GM23338 (cell line): Measurements from ENCODE around the gene ARAP1. TPM values are rescaled to one million over a fixed set of nuclear protein-coding genes. Genes with fewer than 3 reads are reported as not detected.

Source experiments
- ATAC-seq: fragments of 200-7000 bp; cut with Tn5 transposase; 3 replicates; pipeline ENCODE4 v1.9.1; 2020
- DNase-seq: peaks from one replicate; pipeline ENCODE4 v3.0.0-alpha.2; 2015; ENCODE audit warnings: low spot score
- H2AFZ ChIP-seq: fragments of 200-600 bp; sonication (generic); 2 replicates; pipeline ENCODE4 v1.8.0; 2016; ENCODE audit warnings: antibody characterized with exemption, mild to moderate bottlenecking, moderate library complexity
- H3F3A ChIP-seq: fragments of 200-600 bp; sonication (generic); replicated peaks from 2 replicates; pipeline ENCODE4 v1.8.0; 2017; ENCODE audit warnings: antibody characterized with exemption, mixed run types, low read depth
- H3K27ac ChIP-seq: fragments of 200-600 bp; sonication (generic); 2 replicates; pipeline ENCODE4 v1.6.1; 2016; ENCODE audit warnings: low read depth
- H3K27me3 ChIP-seq: fragments of 200-600 bp; sonication (generic); 2 replicates; pipeline ENCODE4 v1.8.0; 2016; ENCODE audit warnings: mild to moderate bottlenecking, mixed run types, moderate library complexity; ENCODE audit not compliant: insufficient read depth
- H3K36me3 ChIP-seq: fragments of 200-600 bp; sonication (generic); 2 replicates; pipeline ENCODE4 v1.8.0; 2016; ENCODE audit warnings: mild to moderate bottlenecking; ENCODE audit not compliant: insufficient read depth
- H3K4me1 ChIP-seq: fragments of 200-600 bp; sonication (generic); 2 replicates; pipeline ENCODE4 v1.8.0; 2016; ENCODE audit warnings: mild to moderate bottlenecking, moderate library complexity; ENCODE audit not compliant: insufficient read depth
- H3K4me2 ChIP-seq: fragments of 200-600 bp; sonication (generic); 2 replicates; pipeline ENCODE4 v1.7.1; 2017; ENCODE audit warnings: mixed run types
- H3K4me3 ChIP-seq: fragments of 200-600 bp; sonication (generic); 2 replicates; pipeline ENCODE4 v1.6.1; 2016; ENCODE audit warnings: mixed run types
- H3K79me2 ChIP-seq: fragments of 200-600 bp; sonication (generic); replicated peaks from 2 replicates; pipeline ENCODE4 v1.8.0; 2017; ENCODE audit warnings: mild to moderate bottlenecking; ENCODE audit not compliant: insufficient read depth
- H3K9me2 ChIP-seq: fragments of 200-600 bp; sonication (generic); 2 replicates; pipeline ENCODE4 v1.8.0; 2017; ENCODE audit not compliant: insufficient read depth
- H4K20me1 ChIP-seq: fragments of 200-600 bp; sonication (generic); replicated peaks from 2 replicates; pipeline ENCODE4 v1.8.0; 2017; ENCODE audit warnings: mild to moderate bottlenecking; ENCODE audit not compliant: insufficient read depth
- H3K27ac Mint-ChIP-seq: 2 replicates; pipeline ENCODE4 v1.8.0; 2020; ENCODE audit warnings: inconsistent platforms, mild to moderate bottlenecking, moderate library complexity, mixed read lengths
- H3K27me3 Mint-ChIP-seq: 3 replicates; pipeline ENCODE4 v1.8.0; 2022; ENCODE audit warnings: low read depth, mild to moderate bottlenecking, moderate library complexity, mixed read lengths, inconsistent platforms; ENCODE audit not compliant: insufficient read depth, poor library complexity
- H3K36me3 Mint-ChIP-seq: 3 replicates; pipeline ENCODE4 v1.8.0; 2021; ENCODE audit warnings: low read depth, mild to moderate bottlenecking, inconsistent platforms, moderate library complexity, mixed read lengths
- H3K4me1 Mint-ChIP-seq: 3 replicates; pipeline ENCODE4 v1.8.0; 2020; ENCODE audit warnings: mild to moderate bottlenecking, inconsistent platforms, mixed read lengths
- H3K4me3 Mint-ChIP-seq: 3 replicates; pipeline ENCODE4 v1.8.0; 2021; ENCODE audit warnings: moderate library complexity, mild to moderate bottlenecking, inconsistent platforms, mixed read lengths
- H3K9me3 Mint-ChIP-seq: 3 replicates; pipeline ENCODE4 v1.8.0; 2020; ENCODE audit warnings: moderate library complexity, mild to moderate bottlenecking, inconsistent platforms, mixed read lengths
- CREB1 ChIP-seq: fragments of 250-450 bp; sonication (Bioruptor Pico); IDR thresholded peaks from 2 replicates; pipeline ENCODE4 v1.5.0; 2020; ENCODE audit warnings: low read depth, mild to moderate bottlenecking, moderate library complexity
- EZH2 ChIP-seq: fragments of 200-600 bp; sonication (generic); IDR thresholded peaks from one replicate; pipeline ENCODE4 v1.8.0; 2017; ENCODE audit warnings: antibody characterized with exemption, mild to moderate bottlenecking, low read depth; ENCODE audit not compliant: unreplicated experiment
- EZH2phosphoT487 ChIP-seq: fragments of 200-600 bp; sonication (generic); IDR thresholded peaks from one replicate; pipeline ENCODE4 v1.8.1; 2018; ENCODE audit warnings: antibody characterized with exemption; ENCODE audit not compliant: unreplicated experiment
- NANOG ChIP-seq: IDR thresholded peaks from 2 replicates; pipeline ENCODE4 v1.6.1; 2016; ENCODE audit warnings: antibody characterized with exemption, borderline replicate concordance
- POLR2AphosphoS5 ChIP-seq: IDR thresholded peaks from 2 replicates; pipeline ENCODE4 v1.6.1; 2016; ENCODE audit warnings: antibody characterized with exemption, low read depth
- STAT1 ChIP-seq: IDR thresholded peaks from one replicate; pipeline ENCODE4 v1.6.1; 2016; ENCODE audit warnings: antibody characterized with exemption; ENCODE audit not compliant: unreplicated experiment
- ZNF114 ChIP-seq: fragments of 250-450 bp; sonication (Bioruptor Pico); IDR thresholded peaks from 2 replicates; pipeline ENCODE4 v1.5.0; 2020; ENCODE audit warnings: mild to moderate bottlenecking, moderate library complexity
- ZNF331 ChIP-seq: fragments of 250-450 bp; sonication (Bioruptor Pico); IDR thresholded peaks from 2 replicates; pipeline ENCODE4 v1.5.0; 2020; ENCODE audit warnings: low read depth, mild to moderate bottlenecking, moderate library complexity
- polyA plus RNA-seq: library from polyadenylated mRNA; unstranded; fragments of >200 nt; fragmentation: Nextera tagmentation; extraction: Ambion mirVana; gene quantifications from 2 replicates; pipeline ENCODE4 v1.2.1, GENCODE V29; 2016
- total RNA-seq: library from RNA; depleted of rRNA; stranded (reverse); fragments of >200 nt; shearing (Covaris generic); gene quantifications from 2 replicates; pipeline ENCODE4 v1.2.3, GENCODE V29; 2014
- TF ChIP-seq, protein P1 (sequence below): IDR thresholded peaks from 2 replicates; pipeline ENCODE4 v1.6.1; 2016; ENCODE audit warnings: antibody characterized with exemption
- TF ChIP-seq, protein P2 (sequence below): IDR thresholded peaks from one replicate; pipeline ENCODE4 v1.6.1; 2018; ENCODE audit warnings: antibody characterized with exemption; ENCODE audit not compliant: unreplicated experiment
- TF ChIP-seq, protein P3 (sequence below): fragments of 250-450 bp; sonication (Bioruptor Pico); IDR thresholded peaks from 2 replicates; pipeline ENCODE4 v1.5.0; 2020; ENCODE audit warnings: mild to moderate bottlenecking, moderate library complexity

Gene ARAP1
- total and polyA plus RNA-seq, 2 experiments from 2014 or later: 24.5 to 116 TPM

DNA sequence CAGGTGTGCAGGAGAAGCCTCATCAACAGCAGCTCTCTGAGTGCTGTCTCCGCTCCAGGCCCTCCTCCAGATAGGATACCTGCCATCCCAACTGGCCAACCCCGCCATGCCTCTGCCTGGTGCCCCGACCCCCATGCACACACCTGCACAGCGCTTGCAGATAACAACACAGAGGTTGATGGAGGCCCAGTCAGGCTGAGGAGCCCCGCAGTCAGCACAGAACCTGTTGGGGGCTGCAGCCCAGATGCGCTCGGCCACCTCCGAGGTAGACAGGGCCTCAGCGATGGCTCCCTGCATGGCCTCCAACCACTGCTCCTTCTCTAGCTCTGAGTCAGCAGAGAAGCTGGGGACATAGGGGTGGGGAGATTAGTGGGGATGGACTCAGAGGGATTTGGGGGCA lies 45.2 kb downstream of the ARAP1 start:
- H3K4me1 Mint-ChIP-seq: peaks cover 43% of the 10 kb centered on the region
- Histone ChIP-seq H3K27ac (no peak overlapping the region), H3K4me1 (peaks cover 25% of the 10 kb centered on the region), H3K79me2 (no peaks in the 10 kb centered on the region; the same call in 1 of the 2 replicates), H3K4me3 (no peak overlapping the region), H2AFZ (no peak overlapping the region), H3F3A (0 out of 2 replicates have a peak, but pooled peaks cover 3% of the 10 kb centered on the region), H3K9me2 (no peaks in the 10 kb centered on the region), H3K36me3 (no peaks in the 10 kb centered on the region; the same call in 1 of the 2 replicates), H3K27me3 (no peaks in the 10 kb centered on the region), H3K4me2 (no peak overlapping the region; the same call in 1 of the 2 replicates), H4K20me1 (peaks cover 14% of the 10 kb centered on the region)
- DNase-seq (no peak), ATAC-seq (no peak)
- H3K36me3 Mint-ChIP-seq: peaks cover 36% of the 10 kb centered on the region
- H3K4me3 Mint-ChIP-seq: no peak overlapping the region
- H3K27ac Mint-ChIP-seq: peak overlapping the region; percentile 42; the same call in 1 of the 2 replicates
- H3K27me3 Mint-ChIP-seq: peaks cover 14% of the 10 kb centered on the region
- H3K9me3 Mint-ChIP-seq: no peaks in the 10 kb centered on the region; the same call in 2 of the 3 replicates
- TF ChIP-seq ZNF114 (CRISPR knock-in tag) (no peak), CREB1 (CRISPR knock-in tag) (no peak), EZH2phosphoT487 (no peak), NANOG (no peak)
- TF ChIP-seq, protein P1, sequence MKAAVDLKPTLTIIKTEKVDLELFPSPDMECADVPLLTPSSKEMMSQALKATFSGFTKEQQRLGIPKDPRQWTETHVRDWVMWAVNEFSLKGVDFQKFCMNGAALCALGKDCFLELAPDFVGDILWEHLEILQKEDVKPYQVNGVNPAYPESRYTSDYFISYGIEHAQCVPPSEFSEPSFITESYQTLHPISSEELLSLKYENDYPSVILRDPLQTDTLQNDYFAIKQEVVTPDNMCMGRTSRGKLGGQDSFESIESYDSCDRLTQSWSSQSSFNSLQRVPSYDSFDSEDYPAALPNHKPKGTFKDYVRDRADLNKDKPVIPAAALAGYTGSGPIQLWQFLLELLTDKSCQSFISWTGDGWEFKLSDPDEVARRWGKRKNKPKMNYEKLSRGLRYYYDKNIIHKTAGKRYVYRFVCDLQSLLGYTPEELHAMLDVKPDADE: no peak

DNA sequence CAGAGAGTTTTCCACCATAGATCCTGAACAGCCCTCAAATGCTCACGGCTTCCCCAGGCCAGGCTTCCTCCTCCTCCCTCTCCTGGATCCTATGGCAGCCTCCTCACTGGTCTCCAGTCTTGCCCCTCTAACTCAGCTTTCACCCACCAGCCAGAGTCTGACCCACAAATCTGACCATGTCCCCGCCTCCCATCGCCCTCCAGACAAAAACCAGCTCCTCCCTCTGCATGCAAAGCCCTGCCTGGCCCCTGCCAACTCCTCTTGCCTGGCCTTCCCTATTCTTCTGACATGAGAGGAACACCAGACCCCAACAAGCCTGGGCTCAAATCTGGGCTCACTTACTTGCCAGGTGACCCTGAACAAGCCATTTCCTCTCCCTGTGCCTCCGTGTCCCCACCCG lies 45.6 kb downstream of the ARAP1 start:
- Histone ChIP-seq H3K36me3 (no peaks in the 10 kb centered on the region; the same call in 1 of the 2 replicates), H3K27ac (peak overlapping the region; percentile 63; the same call in 1 of the 2 replicates), H3K4me1 (peaks cover 25% of the 10 kb centered on the region), H2AFZ (no peak overlapping the region), H3K4me2 (peak overlapping the region; percentile 64), H3F3A (0 out of 2 replicates have a peak, but pooled peaks cover 3% of the 10 kb centered on the region), H3K9me2 (no peaks in the 10 kb centered on the region), H3K4me3 (no peak overlapping the region), H3K27me3 (no peaks in the 10 kb centered on the region), H3K79me2 (no peaks in the 10 kb centered on the region), H4K20me1 (peaks cover 10% of the 10 kb centered on the region)
- H3K4me3 Mint-ChIP-seq: peak overlapping the region; percentile 48; the same call in 2 of the 3 replicates
- H3K4me1 Mint-ChIP-seq: peaks cover 43% of the 10 kb centered on the region
- H3K27me3 Mint-ChIP-seq: peaks cover 14% of the 10 kb centered on the region
- ATAC-seq (no peak), DNase-seq (no peak)
- peak overlapping the region; percentile 84 for H3K27ac Mint-ChIP-seq
- peaks cover 36% of the 10 kb centered on the region for H3K36me3 Mint-ChIP-seq
- H3K9me3 Mint-ChIP-seq: no peaks in the 10 kb centered on the region; the same call in 2 of the 3 replicates
- TF ChIP-seq STAT1: no peak
- TF ChIP-seq, protein P2, sequence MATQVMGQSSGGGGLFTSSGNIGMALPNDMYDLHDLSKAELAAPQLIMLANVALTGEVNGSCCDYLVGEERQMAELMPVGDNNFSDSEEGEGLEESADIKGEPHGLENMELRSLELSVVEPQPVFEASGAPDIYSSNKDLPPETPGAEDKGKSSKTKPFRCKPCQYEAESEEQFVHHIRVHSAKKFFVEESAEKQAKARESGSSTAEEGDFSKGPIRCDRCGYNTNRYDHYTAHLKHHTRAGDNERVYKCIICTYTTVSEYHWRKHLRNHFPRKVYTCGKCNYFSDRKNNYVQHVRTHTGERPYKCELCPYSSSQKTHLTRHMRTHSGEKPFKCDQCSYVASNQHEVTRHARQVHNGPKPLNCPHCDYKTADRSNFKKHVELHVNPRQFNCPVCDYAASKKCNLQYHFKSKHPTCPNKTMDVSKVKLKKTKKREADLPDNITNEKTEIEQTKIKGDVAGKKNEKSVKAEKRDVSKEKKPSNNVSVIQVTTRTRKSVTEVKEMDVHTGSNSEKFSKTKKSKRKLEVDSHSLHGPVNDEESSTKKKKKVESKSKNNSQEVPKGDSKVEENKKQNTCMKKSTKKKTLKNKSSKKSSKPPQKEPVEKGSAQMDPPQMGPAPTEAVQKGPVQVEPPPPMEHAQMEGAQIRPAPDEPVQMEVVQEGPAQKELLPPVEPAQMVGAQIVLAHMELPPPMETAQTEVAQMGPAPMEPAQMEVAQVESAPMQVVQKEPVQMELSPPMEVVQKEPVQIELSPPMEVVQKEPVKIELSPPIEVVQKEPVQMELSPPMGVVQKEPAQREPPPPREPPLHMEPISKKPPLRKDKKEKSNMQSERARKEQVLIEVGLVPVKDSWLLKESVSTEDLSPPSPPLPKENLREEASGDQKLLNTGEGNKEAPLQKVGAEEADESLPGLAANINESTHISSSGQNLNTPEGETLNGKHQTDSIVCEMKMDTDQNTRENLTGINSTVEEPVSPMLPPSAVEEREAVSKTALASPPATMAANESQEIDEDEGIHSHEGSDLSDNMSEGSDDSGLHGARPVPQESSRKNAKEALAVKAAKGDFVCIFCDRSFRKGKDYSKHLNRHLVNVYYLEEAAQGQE: no peak
- TF ChIP-seq ZNF331: no peak
- TF ChIP-seq, protein P3, sequence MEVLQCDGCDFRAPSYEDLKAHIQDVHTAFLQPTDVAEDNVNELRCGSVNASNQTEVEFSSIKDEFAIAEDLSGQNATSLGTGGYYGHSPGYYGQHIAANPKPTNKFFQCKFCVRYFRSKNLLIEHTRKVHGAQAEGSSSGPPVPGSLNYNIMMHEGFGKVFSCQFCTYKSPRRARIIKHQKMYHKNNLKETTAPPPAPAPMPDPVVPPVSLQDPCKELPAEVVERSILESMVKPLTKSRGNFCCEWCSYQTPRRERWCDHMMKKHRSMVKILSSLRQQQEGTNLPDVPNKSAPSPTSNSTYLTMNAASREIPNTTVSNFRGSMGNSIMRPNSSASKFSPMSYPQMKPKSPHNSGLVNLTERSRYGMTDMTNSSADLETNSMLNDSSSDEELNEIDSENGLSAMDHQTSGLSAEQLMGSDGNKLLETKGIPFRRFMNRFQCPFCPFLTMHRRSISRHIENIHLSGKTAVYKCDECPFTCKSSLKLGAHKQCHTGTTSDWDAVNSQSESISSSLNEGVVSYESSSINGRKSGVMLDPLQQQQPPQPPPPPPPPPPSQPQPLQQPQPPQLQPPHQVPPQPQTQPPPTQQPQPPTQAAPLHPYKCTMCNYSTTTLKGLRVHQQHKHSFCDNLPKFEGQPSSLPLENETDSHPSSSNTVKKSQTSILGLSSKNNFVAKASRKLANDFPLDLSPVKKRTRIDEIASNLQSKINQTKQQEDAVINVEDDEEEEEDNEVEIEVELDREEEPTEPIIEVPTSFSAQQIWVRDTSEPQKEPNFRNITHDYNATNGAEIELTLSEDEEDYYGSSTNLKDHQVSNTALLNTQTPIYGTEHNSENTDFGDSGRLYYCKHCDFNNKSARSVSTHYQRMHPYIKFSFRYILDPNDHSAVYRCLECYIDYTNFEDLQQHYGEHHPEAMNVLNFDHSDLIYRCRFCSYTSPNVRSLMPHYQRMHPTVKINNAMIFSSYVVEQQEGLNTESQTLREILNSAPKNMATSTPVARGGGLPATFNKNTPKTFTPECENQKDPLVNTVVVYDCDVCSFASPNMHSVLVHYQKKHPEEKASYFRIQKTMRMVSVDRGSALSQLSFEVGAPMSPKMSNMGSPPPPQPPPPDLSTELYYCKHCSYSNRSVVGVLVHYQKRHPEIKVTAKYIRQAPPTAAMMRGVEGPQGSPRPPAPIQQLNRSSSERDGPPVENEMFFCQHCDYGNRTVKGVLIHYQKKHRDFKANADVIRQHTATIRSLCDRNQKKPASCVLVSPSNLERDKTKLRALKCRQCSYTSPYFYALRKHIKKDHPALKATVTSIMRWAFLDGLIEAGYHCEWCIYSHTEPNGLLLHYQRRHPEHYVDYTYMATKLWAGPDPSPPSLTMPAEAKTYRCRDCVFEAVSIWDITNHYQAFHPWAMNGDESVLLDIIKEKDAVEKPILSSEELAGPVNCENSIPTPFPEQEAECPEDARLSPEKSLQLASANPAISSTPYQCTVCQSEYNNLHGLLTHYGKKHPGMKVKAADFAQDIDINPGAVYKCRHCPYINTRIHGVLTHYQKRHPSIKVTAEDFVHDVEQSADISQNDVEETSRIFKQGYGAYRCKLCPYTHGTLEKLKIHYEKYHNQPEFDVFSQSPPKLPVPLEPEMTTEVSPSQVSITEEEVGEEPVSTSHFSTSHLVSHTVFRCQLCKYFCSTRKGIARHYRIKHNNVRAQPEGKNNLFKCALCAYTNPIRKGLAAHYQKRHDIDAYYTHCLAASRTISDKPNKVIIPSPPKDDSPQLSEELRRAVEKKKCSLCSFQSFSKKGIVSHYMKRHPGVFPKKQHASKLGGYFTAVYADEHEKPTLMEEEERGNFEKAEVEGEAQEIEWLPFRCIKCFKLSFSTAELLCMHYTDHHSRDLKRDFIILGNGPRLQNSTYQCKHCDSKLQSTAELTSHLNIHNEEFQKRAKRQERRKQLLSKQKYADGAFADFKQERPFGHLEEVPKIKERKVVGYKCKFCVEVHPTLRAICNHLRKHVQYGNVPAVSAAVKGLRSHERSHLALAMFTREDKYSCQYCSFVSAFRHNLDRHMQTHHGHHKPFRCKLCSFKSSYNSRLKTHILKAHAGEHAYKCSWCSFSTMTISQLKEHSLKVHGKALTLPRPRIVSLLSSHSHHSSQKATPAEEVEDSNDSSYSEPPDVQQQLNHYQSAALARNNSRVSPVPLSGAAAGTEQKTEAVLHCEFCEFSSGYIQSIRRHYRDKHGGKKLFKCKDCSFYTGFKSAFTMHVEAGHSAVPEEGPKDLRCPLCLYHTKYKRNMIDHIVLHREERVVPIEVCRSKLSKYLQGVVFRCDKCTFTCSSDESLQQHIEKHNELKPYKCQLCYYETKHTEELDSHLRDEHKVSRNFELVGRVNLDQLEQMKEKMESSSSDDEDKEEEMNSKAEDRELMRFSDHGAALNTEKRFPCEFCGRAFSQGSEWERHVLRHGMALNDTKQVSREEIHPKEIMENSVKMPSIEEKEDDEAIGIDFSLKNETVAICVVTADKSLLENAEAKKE: no peak
- TF ChIP-seq EZH2: no peak
- TF ChIP-seq ZNF114 (CRISPR knock-in tag): no peak
- TF ChIP-seq POLR2AphosphoS5: no peak
